H1 (cell line): ENCODE results near the gene NRXN2. TPM values are rescaled to one million over a fixed set of nuclear protein-coding genes. Genes with fewer than 3 reads are reported as not detected.

ENCODE experiments used
- CTCF ChIA-PET: fragments of 300-600 bp; sonication (Branson Sonifier 250); formaldehyde crosslinking; loops from one replicate; lab custom pipeline; 2021; ENCODE audit not compliant: partially characterized antibody; lab: Charles Lee
- POLR2A ChIA-PET: fragments of 300-600 bp; sonication (Branson Sonifier 250); formaldehyde crosslinking; loops from one replicate; lab custom pipeline; 2021; ENCODE audit warnings: inconsistent platforms; ENCODE audit not compliant: partially characterized antibody; lab: Charles Lee
- DNase-seq, 2 experiments: peaks; one replicate each; pipeline versions ENCODE4 v3.0.0 to v3.0.0-alpha.2; 2010 to 2022; ENCODE audit warnings: low spot score in 2 of 2, low read depth in 1 of 2, mixed read lengths in 1 of 2
- FAIRE-seq: peaks from 2 replicates; lab custom pipeline; 2011; peaks lifted over from hg19 to GRCh38; lab: Jason Lieb, UNC
- H2AFZ ChIP-seq: 2 replicates; pipeline ENCODE4 v1.8.1; 2012; ENCODE audit warnings: low read length, inconsistent platforms
- H2AK5ac ChIP-seq: 2 replicates; pipeline ENCODE4 v1.6.1; 2013; ENCODE audit warnings: low read depth, low read length
- H2BK120ac ChIP-seq: replicated peaks from 2 replicates; pipeline ENCODE3; 2013; ENCODE audit warnings: low read depth, low read length, inconsistent platforms
- H2BK12ac ChIP-seq: 2 replicates; pipeline ENCODE4 v1.6.1; 2013; ENCODE audit warnings: low read depth, low read length
- H2BK15ac ChIP-seq: 2 replicates; pipeline ENCODE4 v1.6.1; 2013; ENCODE audit warnings: low read length
- H2BK20ac ChIP-seq: 2 replicates; pipeline ENCODE4 v1.6.1; 2013; ENCODE audit warnings: low read length
- H2BK5ac ChIP-seq: 2 replicates; pipeline ENCODE4 v1.6.1; 2013; ENCODE audit warnings: low read depth, low read length
- H3K14ac ChIP-seq: 2 replicates; pipeline ENCODE4 v1.6.1; 2013; ENCODE audit warnings: inconsistent platforms; ENCODE audit not compliant: insufficient read length
- H3K18ac ChIP-seq: 2 replicates; pipeline ENCODE4 v1.6.1; 2013; ENCODE audit warnings: low read length; ENCODE audit errors: extremely low read depth
- H3K23ac ChIP-seq: 2 replicates; pipeline ENCODE4 v1.6.1; 2013; ENCODE audit warnings: inconsistent platforms; ENCODE audit not compliant: insufficient read length
- H3K23me2 ChIP-seq: 2 replicates; pipeline ENCODE4 v1.6.1; 2013; ENCODE audit warnings: low read depth, low read length
- H3K27ac ChIP-seq: 2 replicates; pipeline ENCODE4 v1.6.1; 2011; ENCODE audit warnings: low read depth, low read length, inconsistent platforms
- H3K27me3 ChIP-seq, 4 experiments: replicated peaks in 1 of 4; 1 replicate in 1 of 4; 2 replicates in 3 of 4; pipeline versions ENCODE4 v1.6.1 to v1.8.1; 2011 to 2013; ENCODE audit warnings: low read length in 3 of 4, mild to moderate bottlenecking in 3 of 4, inconsistent platforms in 2 of 4, mixed read lengths in 2 of 4, moderate library complexity in 1 of 4; ENCODE audit not compliant: control insufficient read depth in 3 of 4, insufficient read depth in 3 of 4; ENCODE audit errors: extremely low read depth in 1 of 4
- H3K36me3 ChIP-seq, 4 experiments: 2 replicates each; pipeline versions ENCODE4 v1.6.1 to v1.8.1; 2011 to 2013; ENCODE audit warnings: mild to moderate bottlenecking in 4 of 4, low read length in 3 of 4, moderate library complexity in 2 of 4, control low read depth in 1 of 4, inconsistent platforms in 1 of 4; ENCODE audit not compliant: insufficient read depth in 4 of 4, control insufficient read depth in 2 of 4
- H3K4ac ChIP-seq: replicated peaks from 2 replicates; pipeline ENCODE3; 2013; ENCODE audit warnings: low read length, low read depth, mixed read lengths, inconsistent platforms; ENCODE audit not compliant: insufficient read length
- H3K4me1 ChIP-seq, 4 experiments: replicated peaks in 1 of 4; 1 replicate in 1 of 4; 2 replicates in 3 of 4; pipeline versions ENCODE4 v1.6.1 to v1.8.1; 2011 to 2013; ENCODE audit warnings: low read length in 3 of 4, inconsistent platforms in 2 of 4, mixed read lengths in 1 of 4; ENCODE audit not compliant: insufficient read depth in 4 of 4, control insufficient read depth in 3 of 4
- H3K4me2 ChIP-seq, 2 experiments: 2 replicates each; pipeline versions ENCODE4 v1.6.1 to v1.8.1; 2011 to 2013; ENCODE audit warnings: low read depth in 2 of 2, low read length in 2 of 2, control low read depth in 1 of 2, inconsistent platforms in 1 of 2, mild to moderate bottlenecking in 1 of 2; ENCODE audit not compliant: insufficient read depth in 1 of 2
- H3K4me3 ChIP-seq, 4 experiments: fragments of 200-600, 300-600 bp in 1 of 4; sonication (generic), shearing (Covaris generic), sonication (Bioruptor Twin) in 1 of 4; 2 replicates each; pipeline versions ENCODE4 v1.5.1 to v1.8.1; 2011 to 2016; ENCODE audit warnings: low read length in 4 of 4, low read depth in 3 of 4, control low read depth in 2 of 4, inconsistent platforms in 2 of 4, mild to moderate bottlenecking in 2 of 4, mixed read lengths in 1 of 4, moderate library complexity in 1 of 4; ENCODE audit not compliant: insufficient read depth in 2 of 4; ENCODE audit errors: extremely low read depth in 1 of 4
- H3K56ac ChIP-seq: replicated peaks from 2 replicates; pipeline ENCODE3; 2013; ENCODE audit warnings: low read depth, mild to moderate bottlenecking, mixed read lengths, low read length, inconsistent platforms; ENCODE audit not compliant: insufficient read length
- H3K79me1 ChIP-seq: 2 replicates; pipeline ENCODE4 v1.6.1; 2013; ENCODE audit warnings: low read depth, low read length, control low read depth
- H3K79me2 ChIP-seq, 2 experiments: 2 replicates each; pipeline versions ENCODE4 v1.6.1 to v1.8.1; 2012 to 2013; ENCODE audit warnings: low read length in 2 of 2, mild to moderate bottlenecking in 2 of 2, inconsistent platforms in 1 of 2; ENCODE audit not compliant: insufficient read depth in 2 of 2, control insufficient read depth in 1 of 2
- H3K9ac ChIP-seq, 4 experiments: replicated peaks in 1 of 4; 1 replicate in 1 of 4; 2 replicates in 3 of 4; pipeline versions ENCODE4 v1.6.1 to v1.8.1; 2011 to 2013; ENCODE audit warnings: low read depth in 3 of 4, low read length in 3 of 4, control low read depth in 2 of 4, mild to moderate bottlenecking in 2 of 4, moderate library complexity in 2 of 4, inconsistent platforms in 1 of 4; ENCODE audit errors: extremely low read depth in 1 of 4
- H3K9me3 ChIP-seq, 2 experiments: 2 replicates each; pipeline versions ENCODE4 v1.6.1 to v1.8.1; 2012 to 2013; ENCODE audit warnings: mild to moderate bottlenecking in 2 of 2, moderate library complexity in 2 of 2, control low read depth in 1 of 2, inconsistent platforms in 1 of 2, low read depth in 1 of 2, low read length in 1 of 2, mixed read lengths in 1 of 2; ENCODE audit not compliant: insufficient read depth in 2 of 2
- H4K20me1 ChIP-seq, 2 experiments: replicated peaks in 1 of 2; 2 replicates each; pipeline versions ENCODE3 to v1.8.1; 2011 to 2013; ENCODE audit warnings: inconsistent platforms in 2 of 2, low read length in 2 of 2, mild to moderate bottlenecking in 1 of 2; ENCODE audit not compliant: insufficient read depth in 2 of 2, control insufficient read depth in 1 of 2
- H4K5ac ChIP-seq: 2 replicates; pipeline ENCODE4 v1.6.1; 2013; ENCODE audit warnings: low read length, low read depth, mixed read lengths, inconsistent platforms; ENCODE audit not compliant: insufficient read length
- H4K8ac ChIP-seq: 2 replicates; pipeline ENCODE4 v1.8.0; 2013; ENCODE audit warnings: mild to moderate bottlenecking, moderate library complexity, low read length, inconsistent platforms; ENCODE audit not compliant: insufficient read depth; ENCODE audit errors: extremely low read depth
- H4K91ac ChIP-seq: replicated peaks from 2 replicates; pipeline ENCODE3; 2013; ENCODE audit warnings: low read length, mixed read lengths, inconsistent platforms; ENCODE audit not compliant: insufficient read length
- BCL11A ChIP-seq, 2 experiments: IDR thresholded peaks; one replicate each; pipeline ENCODE4 v1.6.1; 2011; ENCODE audit warnings: low read depth in 2 of 2, low read length in 2 of 2, mild to moderate bottlenecking in 2 of 2
- BRCA1 ChIP-seq: IDR thresholded peaks from 2 replicates; pipeline ENCODE4 v1.6.1; 2012; ENCODE audit warnings: low read depth, low read length, improper control_type of control experiment
- CBX8 ChIP-seq: fragments of 300-800, 300-1000 bp; sonication (generic); IDR thresholded peaks from 2 replicates; pipeline ENCODE4 v1.7.1; 2016; ENCODE audit warnings: low read depth, low read length, borderline replicate concordance
- HDAC6 ChIP-seq: IDR thresholded peaks from one replicate; pipeline ENCODE4 v1.7.1; 2012; ENCODE audit warnings: low read depth, mild to moderate bottlenecking, inconsistent platforms, low read length, moderate library complexity
- RNF2 ChIP-seq: fragments of 200-900, 300-1000 bp; sonication (generic); IDR thresholded peaks from 2 replicates; pipeline ENCODE4 v1.7.1; 2016; ENCODE audit warnings: borderline replicate concordance, low read depth, mild to moderate bottlenecking, antibody characterized with exemption, low read length; ENCODE audit not compliant: poor library complexity, severe bottlenecking; ENCODE audit errors: missing control alignments
- SAP30 ChIP-seq: fragments of 300-600 bp; sonication (generic); IDR thresholded peaks from 2 replicates; pipeline ENCODE4 v1.7.1; 2012; ENCODE audit warnings: low read length, moderate library complexity, mild to moderate bottlenecking, inconsistent platforms; ENCODE audit not compliant: insufficient read depth, insufficient replicate concordance
- SP1 ChIP-seq: IDR thresholded peaks from 2 replicates; pipeline ENCODE4 v1.6.1; 2011; ENCODE audit warnings: low read depth, low read length
- TCF12 ChIP-seq: IDR thresholded peaks from 2 replicates; pipeline ENCODE4 v1.6.1; 2011; ENCODE audit warnings: low read depth, mild to moderate bottlenecking, low read length
- WGBS, 2 experiments: shearing (Covaris generic) in 1 of 2; methylation state at CpG; one replicate each; pipeline versions ENCODE4 v1.1.6 to v1.1.7; 2013 to 2015; ENCODE audit warnings: low lambda C conversion rate in 2 of 2, mixed read lengths in 2 of 2, inconsistent platforms in 1 of 2, low coverage in 1 of 2, missing lambda C conversion rate in 1 of 2; ENCODE audit not compliant: insufficient replicate concordance in 2 of 2, insufficient coverage in 1 of 2, insufficient read length in 1 of 2; ENCODE audit errors: extremely low coverage in 1 of 2, missing lambda C conversion rate in 1 of 2; 5-methylcytosine and 5-hydroxymethylcytosine counted together
- polyA plus RNA-seq, 7 experiments: library from polyadenylated mRNA; depleted of rRNA in 3 of 7; stranded (reverse) in 5 of 7; unstranded in 2 of 7; fragments of >200 nt in 5 of 7; fragments of 200-250 nt in 2 of 7; gene quantifications; 1 replicate in 5 of 7; 2 replicates in 1 of 7; 4 replicates in 1 of 7; pipeline versions ENCODE4 v1.2.1 to v1.2.3, GENCODE V29; 2011 to 2013; ENCODE audit warnings: missing spikeins in 2 of 7, mixed read lengths in 2 of 7
- total RNA-seq: library from RNA; stranded (reverse); fragmentation: NEBNext Ultra II Directional; extraction: Animal tissue kit (Norgen Biotek cat#: 25700); gene quantifications from 2 replicates; pipeline ENCODE4 v1.2.1, GENCODE V29; 2021

NRXN2 gene
- total and polyA plus RNA-seq, 2 of the 8 experiments (the other 6 are each of a cell fraction or from before 2014, with no cell fraction given) = 1.3 to 11.5 TPM

DNA sequence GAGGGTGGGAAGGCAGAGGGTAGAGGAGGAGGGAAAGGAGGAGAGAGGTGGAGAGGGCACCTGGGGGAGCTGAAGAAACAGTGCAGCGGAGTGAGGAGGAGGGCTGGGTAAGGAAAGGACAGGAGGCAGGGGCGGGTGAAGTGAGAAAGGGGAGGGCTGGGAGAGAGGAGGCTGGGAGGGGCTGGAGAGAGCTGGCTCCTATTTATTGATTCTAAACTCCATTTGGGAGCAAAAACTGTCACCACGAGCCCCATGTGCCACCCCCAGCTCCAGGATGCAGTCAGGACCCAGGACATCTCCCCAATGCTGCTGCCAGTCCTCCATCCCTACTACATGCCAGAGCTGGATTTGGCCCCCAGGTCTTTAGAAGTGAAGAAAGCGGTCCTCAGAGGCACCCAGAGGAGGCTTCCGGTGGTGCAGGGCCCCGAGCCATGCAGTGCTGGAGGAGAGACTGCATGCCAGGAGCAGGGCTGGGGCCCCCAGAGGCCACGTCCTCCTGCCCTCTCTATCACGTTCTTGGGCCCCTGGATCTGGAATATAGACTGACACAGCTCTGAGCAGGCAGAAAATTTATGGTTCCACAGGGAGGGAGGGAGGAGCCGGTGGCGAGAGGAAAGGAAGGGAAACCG is 78.2 kb downstream of the NRXN2 start:
- no peak overlapping the region for H4K8ac ChIP-seq
- H2AFZ ChIP-seq = no peak overlapping the region
- DNase-seq = peak in 1 of 2 experiments; percentile 67
- peak overlapping the region in 1 of 4 experiments; percentile 38; a peak in 1 of 7 replicates for H3K9ac ChIP-seq
- H3K4me3 ChIP-seq = peak overlapping the region; percentile 29 to 73 (median 40); a peak in 6 of 8 replicates
- H4K20me1 ChIP-seq = peaks cover 2 to 7% of the 10 kb centered on the region in 2 experiments
- H4K5ac ChIP-seq = no peak overlapping the region
- no peak overlapping the region; the same call in 1 of the 2 replicates for H3K18ac ChIP-seq
- peaks cover 4 to 23% (median 11%) of the 10 kb centered on the region in 4 experiments for H3K4me1 ChIP-seq
- H2BK15ac ChIP-seq = 0 out of 2 replicates have a peak overlapping the region, but pooled peaks have one; percentile 31
- H3K14ac ChIP-seq = no peak overlapping the region
- no peak overlapping the region for H3K27ac ChIP-seq
- no peak overlapping the region for H4K91ac ChIP-seq
- H2BK5ac ChIP-seq = peak overlapping the region; percentile 32; the same call in 1 of the 2 replicates
- no peak overlapping the region for H3K56ac ChIP-seq
- H3K4ac ChIP-seq = no peak overlapping the region
- H3K27me3 ChIP-seq = peaks cover 34 to 55% (median 52%) of the 10 kb centered on the region in 4 experiments
- peaks cover 0 to 6% (median 0%) of the 10 kb centered on the region in 4 experiments; a peak in 1 of 8 replicates for H3K36me3 ChIP-seq
- POLR2A ChIA-PET = interaction anchor here (0.6 to 1.5 kb wide), 7 partner anchors 12 to 185 kb away, joined by 3 to 4 read pairs (median 4); no protein-coding TSS in a partner anchor
- CTCF ChIA-PET = interaction anchor here (0.8 to 15.7 kb wide), 26 partner anchors 9 to 340 kb away, joined by 3 to 201 read pairs (median 5); partner anchors contain the start of gene RASGRP2
- 16% methylated on average over 11 of the region's 11 CpGs; no CpG with 5 or more reads in 1 of the 2 experiments for WGBS, 2 experiments
- H2BK120ac ChIP-seq = no peak overlapping the region
- H2BK20ac ChIP-seq = no peak overlapping the region
- no peaks in the 10 kb centered on the region for H3K79me2 ChIP-seq
- no peaks in the 10 kb centered on the region for H3K79me1 ChIP-seq
- peaks cover 20% of the 10 kb centered on the region for H3K23me2 ChIP-seq
- H3K4me2 ChIP-seq = peak overlapping the region; percentile 94 to 100
- FAIRE-seq = no peak
- no peaks in the 10 kb centered on the region; a peak in 1 of 4 replicates for H3K9me3 ChIP-seq
- H2AK5ac ChIP-seq = 0 out of 2 replicates have a peak overlapping the region, but pooled peaks have one; percentile 80
- no peak overlapping the region for H3K23ac ChIP-seq
- H2BK12ac ChIP-seq = peak overlapping the region; percentile 100; the same call in 1 of the 2 replicates
- TF ChIP-seq RNF2 (peak; percentile 36), SP1 (no peak), CBX8 (no peak), BCL11A (IDR thresholded peaks at IDR 0.05; ENCODE audit: low read depth in 2 of 2, low read length in 2 of 2) (no peak), SAP30 (no peak), HDAC6 (no peak), TCF12 (no peak), BRCA1 (no peak)
